ENCODE data around the gene KRTAP1-4.

The KRTAP1-4 gene

DNA sequence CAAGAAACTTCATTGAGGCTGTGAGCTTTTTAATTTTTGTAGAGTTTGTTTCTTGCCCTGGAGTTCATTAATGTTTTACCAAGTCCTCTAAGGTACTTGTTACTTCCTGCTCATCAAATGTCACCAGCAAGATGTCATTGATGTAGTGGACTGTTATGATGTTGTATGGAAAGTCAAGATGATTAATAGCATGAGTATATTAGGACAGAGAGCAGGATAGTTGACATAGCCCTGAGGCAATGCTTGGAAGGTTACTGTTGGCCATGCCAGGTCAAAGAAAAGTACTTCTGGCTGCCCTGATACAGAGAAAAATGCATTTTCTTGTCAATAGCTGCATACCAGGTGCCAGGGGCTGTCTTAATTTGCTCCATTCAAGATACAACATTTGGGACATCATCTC lies 9.7 kb downstream of the KRTAP1-4 start:
- ATAC-seq: no peak
- Mint-ChIP-seq H3K27ac (no peak overlapping the region), H3K4me3 (no peak overlapping the region), H3K9me3 (peaks cover 5% of the 10 kb centered on the region), H3K36me3 (no peaks in the 10 kb centered on the region), H3K27me3 (peaks cover 8% of the 10 kb centered on the region), H3K4me1 (no peaks in the 10 kb centered on the region)

DNA sequence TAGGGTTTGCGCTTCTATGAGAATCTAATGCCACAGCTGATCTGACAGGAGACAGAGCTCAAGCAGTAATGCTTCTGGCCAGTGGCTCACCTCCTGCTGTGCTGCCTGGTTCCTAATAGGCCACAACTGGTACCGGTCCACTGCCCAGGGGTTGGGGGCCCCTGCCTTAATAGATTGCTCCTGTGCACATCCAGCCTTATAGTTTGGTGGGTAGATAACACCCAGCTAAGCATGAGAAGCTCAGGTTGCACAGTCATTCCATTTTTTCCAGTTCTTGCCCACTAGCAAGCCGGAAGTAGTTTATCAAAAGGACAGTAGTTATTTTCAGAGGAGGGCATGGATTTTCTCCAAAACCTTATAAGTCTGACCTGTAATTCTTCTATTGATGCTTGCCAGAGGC lies 10.6 kb downstream of the KRTAP1-4 start:
- no peak overlapping the region for H3K4me3 Mint-ChIP-seq
- H3K36me3 Mint-ChIP-seq: no peaks in the 10 kb centered on the region

DNA sequence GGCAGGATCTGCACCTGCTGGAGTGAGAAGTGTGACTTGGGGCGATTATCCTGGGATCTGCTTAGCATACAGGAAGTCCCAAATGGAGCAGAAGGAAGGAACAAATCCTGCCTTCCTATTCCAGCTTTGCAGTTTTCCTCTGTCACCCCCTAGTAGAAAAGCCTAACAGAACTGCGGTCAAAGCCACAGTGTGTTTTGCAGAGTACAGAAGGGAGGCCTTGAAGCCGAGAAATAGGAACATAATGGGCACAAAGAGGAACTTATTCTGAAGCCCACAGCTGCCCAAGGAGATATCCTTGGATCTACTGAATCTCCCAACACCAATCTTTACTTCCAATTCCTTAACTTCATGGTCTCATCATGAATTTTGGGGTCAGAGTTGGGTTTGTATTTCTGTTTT lies 11.5 kb downstream of the KRTAP1-4 start:
- ATAC-seq: no peak
- Mint-ChIP-seq H3K9me3 (peaks cover 5% of the 10 kb centered on the region), H3K27me3 (no peaks in the 10 kb centered on the region), H3K4me3 (no peak overlapping the region), H3K4me1 (no peaks in the 10 kb centered on the region), H3K27ac (no peak overlapping the region), H3K36me3 (no peaks in the 10 kb centered on the region)

More for the DNA sequence above, 10.6 kb downstream of the KRTAP1-4 start:
- Mint-ChIP-seq H3K9me3 (peaks cover 5% of the 10 kb centered on the region), H3K27me3 (no peaks in the 10 kb centered on the region), H3K27ac (no peak overlapping the region), H3K4me1 (no peaks in the 10 kb centered on the region)
- no peak for ATAC-seq

DNA sequence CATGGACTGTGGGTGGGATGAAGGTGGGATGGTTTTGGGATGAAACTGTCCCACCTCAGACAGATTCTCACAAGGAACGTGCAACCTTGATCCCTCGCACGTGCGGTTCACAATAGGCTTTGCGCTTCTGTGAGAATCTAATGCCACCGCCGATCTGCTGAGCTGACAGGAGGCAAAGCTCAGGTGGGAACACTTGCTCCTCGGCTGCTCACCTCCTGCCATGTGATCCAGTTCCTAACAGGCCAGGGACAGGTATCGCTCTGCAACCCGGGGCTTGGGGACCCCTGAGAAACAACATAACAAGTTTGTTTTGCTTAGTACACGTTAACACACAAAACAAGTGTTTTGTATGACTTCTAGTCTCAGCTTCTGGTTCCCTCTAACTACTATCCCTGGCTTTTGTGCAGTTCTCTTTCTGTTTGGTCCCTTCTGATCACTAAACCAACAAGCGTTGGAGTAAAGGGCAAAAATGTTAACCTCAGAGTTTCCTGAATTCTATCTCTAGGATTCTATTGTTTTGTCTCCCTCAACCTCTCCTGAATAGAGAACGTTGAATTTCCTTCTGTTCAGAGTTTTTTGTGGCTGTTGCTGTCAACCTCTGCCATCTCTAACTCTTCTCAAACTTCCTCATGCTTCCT lies 13.3 kb downstream of the KRTAP1-4 start:
- Mint-ChIP-seq H3K27me3 (no peaks in the 10 kb centered on the region), H3K9me3 (peaks cover 5% of the 10 kb centered on the region), H3K4me1 (no peaks in the 10 kb centered on the region), H3K36me3 (no peaks in the 10 kb centered on the region), H3K27ac (no peak overlapping the region), H3K4me3 (no peak overlapping the region)
- ATAC-seq: no peak

DNA sequence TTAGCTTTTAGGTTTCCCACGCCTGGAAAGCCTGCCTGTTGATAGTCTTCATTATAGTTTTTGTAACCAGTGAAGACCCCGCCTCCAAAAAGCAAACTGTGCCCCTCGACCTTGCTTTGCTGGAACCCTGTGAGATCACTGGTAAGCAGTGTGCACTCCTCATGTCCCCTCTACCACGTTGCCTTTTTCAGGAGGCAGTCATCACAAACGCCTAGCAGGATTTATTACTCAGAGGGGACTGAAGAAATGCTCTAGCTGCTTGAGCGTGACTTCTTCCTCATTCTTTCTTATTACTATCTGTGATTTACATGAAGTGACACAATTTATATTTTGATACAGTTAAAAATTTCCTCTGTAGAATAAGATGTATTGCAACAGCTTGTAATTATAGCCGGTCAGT lies 14.5 kb downstream of the KRTAP1-4 start:
- Mint-ChIP-seq H3K4me3 (no peak overlapping the region), H3K36me3 (no peaks in the 10 kb centered on the region)
- ATAC-seq: no peak

DNA sequence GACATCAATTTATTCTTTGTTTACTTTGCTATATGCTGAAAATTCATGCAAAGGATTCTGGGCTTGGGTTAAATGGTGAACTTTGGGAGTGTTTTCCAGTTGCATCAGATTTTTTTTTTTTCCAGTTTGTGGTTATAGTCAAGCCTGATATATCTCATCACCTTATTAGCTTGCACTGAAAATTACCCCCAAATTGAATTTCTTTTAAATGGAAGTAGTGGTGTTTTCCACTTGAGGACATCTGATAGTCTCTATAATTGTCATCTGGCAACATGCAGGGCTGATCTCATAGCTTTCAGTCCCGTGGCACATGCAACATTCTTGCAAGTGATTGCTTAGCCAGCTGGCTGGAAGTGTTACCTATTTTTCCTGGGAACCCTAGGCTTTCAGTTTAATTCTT lies 16.4 kb downstream of the KRTAP1-4 start:
- no peaks in the 10 kb centered on the region for H3K27me3 Mint-ChIP-seq
- no peaks in the 10 kb centered on the region for H3K4me1 Mint-ChIP-seq

More for the DNA sequence above, 14.5 kb downstream of the KRTAP1-4 start:
- no peak overlapping the region for H3K27ac Mint-ChIP-seq
- H3K27me3 Mint-ChIP-seq: no peaks in the 10 kb centered on the region
- no peaks in the 10 kb centered on the region for H3K9me3 Mint-ChIP-seq
- no peaks in the 10 kb centered on the region for H3K4me1 Mint-ChIP-seq

DNA sequence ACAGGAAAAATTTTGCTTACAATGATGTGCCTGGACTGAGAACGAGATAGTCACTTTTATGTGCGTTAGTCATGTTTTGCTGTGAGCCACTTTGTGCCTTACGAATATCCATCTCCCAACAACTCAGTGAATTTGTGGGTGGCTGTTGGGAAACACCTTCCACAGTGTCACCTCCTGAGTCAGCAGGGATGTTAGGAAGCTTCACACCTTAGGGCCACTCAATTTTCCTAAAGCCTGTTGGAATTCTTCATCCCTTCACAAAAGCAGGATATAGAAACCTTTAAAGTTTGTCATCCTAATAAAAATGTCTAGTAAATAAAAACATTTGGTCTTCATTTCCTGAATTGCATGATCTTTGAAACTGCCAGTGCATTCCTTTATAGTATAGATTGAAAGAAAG lies 16.8 kb downstream of the KRTAP1-4 start:
- H3K9me3 Mint-ChIP-seq: no peaks in the 10 kb centered on the region
- no peaks in the 10 kb centered on the region for H3K36me3 Mint-ChIP-seq
- ATAC-seq: no peak
- H3K27ac Mint-ChIP-seq: no peak overlapping the region
- H3K27me3 Mint-ChIP-seq: no peaks in the 10 kb centered on the region
- H3K4me1 Mint-ChIP-seq: no peaks in the 10 kb centered on the region
- no peak overlapping the region for H3K4me3 Mint-ChIP-seq

More for the DNA sequence above, 16.4 kb downstream of the KRTAP1-4 start:
- no peak for ATAC-seq
- Mint-ChIP-seq H3K9me3 (no peaks in the 10 kb centered on the region), H3K4me3 (no peak overlapping the region), H3K27ac (no peak overlapping the region), H3K36me3 (no peaks in the 10 kb centered on the region)

DNA sequence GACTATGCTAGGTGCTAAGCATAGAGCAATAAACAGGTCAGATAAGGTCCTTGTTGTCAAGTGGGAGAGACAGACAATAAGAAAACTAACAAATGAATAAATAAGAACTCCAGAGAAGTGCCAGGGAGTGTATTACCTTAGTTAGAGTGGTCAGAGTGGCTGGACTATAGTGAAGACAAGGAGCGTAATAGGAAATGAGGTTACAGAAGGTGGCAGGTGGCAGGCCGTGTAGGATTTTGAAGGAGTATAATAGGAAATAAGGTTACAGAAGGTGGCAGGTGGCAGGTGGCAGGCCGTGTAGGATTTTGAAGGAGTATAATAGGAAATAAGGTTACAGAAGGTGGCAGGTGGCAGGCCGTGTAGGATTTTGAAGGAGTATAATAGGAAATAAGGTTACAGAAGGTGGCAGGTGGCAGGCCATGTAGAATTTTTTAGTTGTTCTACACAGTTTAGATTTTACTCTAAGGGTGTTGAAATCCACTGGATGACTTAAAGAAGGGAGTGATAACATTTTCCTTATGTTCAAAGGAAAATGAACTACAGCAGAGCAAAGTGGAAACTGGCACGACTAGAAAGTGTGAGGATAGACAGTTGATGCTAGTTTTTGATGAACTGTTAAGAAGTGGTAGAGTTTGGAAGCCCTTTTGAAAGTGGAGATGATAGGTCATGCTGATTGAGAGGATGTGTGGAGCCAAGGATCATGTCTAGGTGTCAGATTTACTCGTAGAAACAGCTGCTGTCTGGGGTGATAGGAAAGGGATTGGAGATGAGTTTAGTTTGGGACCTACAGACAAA lies 17.5 kb downstream of the KRTAP1-4 start:
- ATAC-seq: no peak
- H3K27ac Mint-ChIP-seq: no peak overlapping the region
- H3K36me3 Mint-ChIP-seq: no peaks in the 10 kb centered on the region
- H3K4me3 Mint-ChIP-seq: no peak overlapping the region
- H3K27me3 Mint-ChIP-seq: no peaks in the 10 kb centered on the region
- H3K9me3 Mint-ChIP-seq: no peaks in the 10 kb centered on the region
- H3K4me1 Mint-ChIP-seq: no peaks in the 10 kb centered on the region

DNA sequence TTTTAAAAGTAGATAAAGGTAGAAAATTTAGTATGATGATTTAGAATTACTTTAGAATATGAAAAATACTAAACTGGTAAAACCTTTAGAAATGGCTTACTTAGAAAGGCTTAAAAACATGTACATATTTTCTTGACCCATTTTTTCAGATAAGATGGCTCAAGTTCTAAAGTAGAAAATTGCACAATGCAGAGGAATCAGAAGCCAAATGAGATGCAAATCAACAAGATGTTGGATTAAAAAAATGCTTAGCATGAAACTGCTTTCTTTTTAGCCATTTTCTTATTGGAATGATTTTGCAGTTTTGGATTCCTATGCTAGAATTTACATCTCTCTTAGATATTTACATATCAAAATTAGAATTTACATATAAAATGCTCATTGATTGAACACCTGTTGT lies 19.6 kb downstream of the KRTAP1-4 start:
- no peaks in the 10 kb centered on the region for H3K4me1 Mint-ChIP-seq
- no peak overlapping the region for H3K4me3 Mint-ChIP-seq
- no peaks in the 10 kb centered on the region for H3K36me3 Mint-ChIP-seq
- H3K27ac Mint-ChIP-seq: no peak overlapping the region
- ATAC-seq: no peak
- H3K9me3 Mint-ChIP-seq: no peaks in the 10 kb centered on the region
- no peaks in the 10 kb centered on the region for H3K27me3 Mint-ChIP-seq

DNA sequence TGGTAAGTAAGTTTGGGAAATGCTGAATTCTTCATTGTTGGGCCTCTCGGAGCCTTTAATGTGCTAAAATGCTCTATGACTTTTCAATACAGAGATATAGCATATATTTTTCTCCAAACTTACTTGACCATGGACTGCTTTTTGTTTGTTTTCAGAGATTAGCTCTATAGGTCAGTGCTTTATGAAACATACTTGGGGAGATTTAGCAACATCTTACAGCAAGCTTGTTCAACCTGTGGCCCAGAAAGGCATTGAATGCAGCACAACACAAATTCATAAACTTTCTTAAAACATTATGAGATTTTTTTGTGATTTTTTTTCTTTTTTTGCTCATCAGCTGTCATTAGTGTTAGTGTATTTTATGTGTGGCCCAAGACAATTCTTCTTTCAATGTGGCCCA lies 20.1 kb downstream of the KRTAP1-4 start:
- Mint-ChIP-seq H3K4me1 (no peaks in the 10 kb centered on the region), H3K27me3 (no peaks in the 10 kb centered on the region), H3K27ac (no peak overlapping the region), H3K36me3 (no peaks in the 10 kb centered on the region), H3K4me3 (no peak overlapping the region), H3K9me3 (no peaks in the 10 kb centered on the region)
- no peak for ATAC-seq

DNA sequence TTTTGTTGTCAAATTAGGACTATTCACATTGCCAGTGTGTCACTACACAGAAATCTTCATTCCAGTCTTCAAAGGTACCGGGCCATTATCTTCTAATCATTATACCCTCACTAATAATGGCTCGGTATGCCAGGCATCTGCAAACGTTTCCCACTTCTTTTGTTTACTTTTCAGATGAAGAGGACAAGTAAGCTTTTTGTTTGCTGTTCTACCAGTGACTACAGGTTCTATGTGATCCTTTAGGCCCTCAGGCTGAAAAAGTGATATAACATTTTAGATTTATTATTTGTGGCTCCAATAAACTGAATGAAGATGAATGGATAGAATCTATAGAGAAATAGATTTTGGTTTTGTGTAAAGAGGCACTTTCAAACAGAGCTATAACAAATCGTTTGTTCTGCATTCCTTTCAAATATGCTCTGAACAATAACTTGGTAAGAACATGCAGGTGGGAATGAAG lies 20.7 kb downstream of the KRTAP1-4 start:
- Mint-ChIP-seq H3K4me1 (no peaks in the 10 kb centered on the region), H3K27ac (no peak overlapping the region), H3K27me3 (no peaks in the 10 kb centered on the region), H3K4me3 (no peak overlapping the region), H3K36me3 (no peaks in the 10 kb centered on the region), H3K9me3 (no peaks in the 10 kb centered on the region)
- ATAC-seq: no peak

DNA sequence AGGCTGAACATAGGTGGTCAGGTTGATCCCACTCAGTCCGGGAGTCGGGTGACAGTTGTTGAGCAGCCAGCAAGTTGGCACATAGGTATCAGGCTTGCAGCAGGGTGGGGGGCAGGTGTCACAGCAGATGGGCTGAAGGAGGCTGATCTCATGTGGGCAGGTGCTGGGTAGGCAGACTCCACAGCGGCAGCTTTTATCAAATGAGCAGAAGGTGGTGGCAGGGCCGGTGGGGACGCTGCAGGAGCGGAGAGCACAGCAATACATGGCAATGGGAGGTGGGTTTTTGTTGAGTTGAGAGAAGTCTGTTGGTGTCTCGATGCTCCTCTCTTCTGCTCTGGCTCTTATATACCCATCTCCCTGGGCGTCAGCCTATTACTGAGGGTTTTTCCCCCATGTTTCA lies 21.2 kb downstream of the KRTAP1-4 start, which contains the start of gene KRTAP3-1:
KRTAP3-1 (minus strand) TSS at position 318 of the 400 bp plus-strand sequence; CDS start at position 264, 54 bp downstream.
- Mint-ChIP-seq H3K4me1 (no peaks in the 10 kb centered on the region), H3K27ac (no peak within 1 kb of the TSS), H3K36me3 (no peaks in the 10 kb centered on the region), H3K9me3 (no peaks in the 10 kb centered on the region), H3K27me3 (no peaks in the 10 kb centered on the region), H3K4me3 (no peak within 1 kb of the TSS)
- peak; percentile 6 for ATAC-seq

DNA sequence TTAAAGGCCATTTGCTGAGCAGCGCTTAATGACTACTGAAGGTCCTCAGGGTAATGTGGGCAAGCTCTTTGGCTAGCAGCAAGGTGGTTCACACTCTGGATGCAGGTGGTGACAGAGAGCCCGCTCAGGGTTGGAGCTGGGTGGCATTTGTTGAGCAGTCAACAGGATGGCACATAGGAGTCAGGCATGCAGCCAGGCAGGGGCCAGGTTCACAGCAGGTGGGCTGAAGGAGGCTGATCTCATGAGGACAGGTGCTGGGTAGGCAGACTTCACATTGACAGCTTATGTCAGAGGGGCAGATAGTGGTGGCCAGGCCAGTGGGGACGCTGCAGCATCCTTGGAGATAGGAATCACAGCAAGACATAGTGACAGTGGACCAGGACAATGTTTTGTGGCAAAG lies 25.6 kb downstream of the KRTAP1-4 start:
- peaks cover 20% of the 10 kb centered on the region for H3K27me3 Mint-ChIP-seq
- no peak for ATAC-seq
- H3K9me3 Mint-ChIP-seq: no peaks in the 10 kb centered on the region
- no peak overlapping the region for H3K27ac Mint-ChIP-seq
- no peaks in the 10 kb centered on the region for H3K36me3 Mint-ChIP-seq
- no peaks in the 10 kb centered on the region for H3K4me1 Mint-ChIP-seq
- no peak overlapping the region for H3K4me3 Mint-ChIP-seq

DNA sequence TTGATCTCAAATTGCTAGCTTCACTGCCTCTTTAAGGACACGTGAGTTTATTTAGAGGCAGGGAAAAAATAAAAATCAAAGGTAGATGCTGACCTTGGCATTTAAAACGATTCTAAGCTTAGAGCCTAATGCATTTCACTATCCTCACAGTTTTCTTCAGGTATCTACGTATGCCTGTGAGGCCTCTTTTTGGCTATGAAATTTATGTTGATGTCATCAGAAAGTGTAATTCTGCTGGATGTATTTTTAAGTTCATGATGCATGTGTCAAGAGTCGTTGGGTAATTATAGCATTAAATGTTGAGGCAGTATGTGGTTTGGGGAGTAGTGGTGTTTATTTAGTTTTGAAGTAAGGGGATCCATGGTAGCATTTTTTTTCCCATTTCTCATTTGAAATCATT lies 26.1 kb downstream of the KRTAP1-4 start:
- Mint-ChIP-seq H3K27ac (no peak overlapping the region), H3K4me3 (no peak overlapping the region), H3K4me1 (no peaks in the 10 kb centered on the region), H3K27me3 (peaks cover 25% of the 10 kb centered on the region), H3K36me3 (no peaks in the 10 kb centered on the region), H3K9me3 (no peaks in the 10 kb centered on the region)
- no peak for ATAC-seq

DNA sequence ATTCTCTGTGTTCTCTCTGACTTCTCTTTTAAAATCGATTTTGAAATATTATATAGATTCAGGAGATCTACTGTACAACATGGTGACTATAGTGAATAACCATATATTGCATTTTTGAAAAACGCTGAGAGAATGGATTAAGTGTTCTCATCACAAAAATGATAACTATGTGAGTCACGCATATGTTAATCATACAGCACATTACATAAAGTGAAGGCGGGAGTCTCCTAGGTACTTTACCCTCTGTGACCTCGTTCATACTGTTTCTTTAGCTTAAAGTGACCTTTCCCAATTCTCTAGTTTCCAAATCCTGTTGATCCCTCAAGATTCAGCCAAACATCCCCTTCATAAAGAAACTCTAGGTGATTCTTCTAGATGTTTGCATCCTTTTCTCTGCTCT lies 27.2 kb downstream of the KRTAP1-4 start:
- Mint-ChIP-seq H3K36me3 (no peaks in the 10 kb centered on the region), H3K4me3 (no peak overlapping the region)
- ATAC-seq: no peak

DNA sequence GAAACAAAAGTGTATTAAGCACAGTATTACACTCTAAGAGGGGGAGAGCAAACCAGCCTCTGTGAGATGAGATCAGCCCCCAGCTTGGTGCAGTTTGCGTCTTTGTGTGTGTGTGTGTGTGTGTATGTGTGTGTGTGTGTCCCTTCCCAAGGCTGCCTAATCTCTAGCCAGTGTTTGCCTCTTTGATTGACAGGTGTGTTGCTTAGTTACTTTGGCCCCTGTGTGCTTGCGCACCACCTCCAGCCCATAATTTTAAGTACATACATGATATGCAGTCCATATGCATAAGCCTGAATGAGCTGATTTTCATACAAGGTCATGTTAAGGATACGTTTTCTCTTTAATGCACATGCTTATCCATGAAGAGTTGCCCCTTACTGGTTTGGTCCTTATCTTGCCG lies 28.2 kb downstream of the KRTAP1-4 start:
- no peaks in the 10 kb centered on the region for H3K9me3 Mint-ChIP-seq
- H3K27ac Mint-ChIP-seq: no peak overlapping the region
- H3K4me1 Mint-ChIP-seq: no peaks in the 10 kb centered on the region
- peaks cover 35% of the 10 kb centered on the region for H3K27me3 Mint-ChIP-seq
- H3K36me3 Mint-ChIP-seq: no peaks in the 10 kb centered on the region
- no peak overlapping the region for H3K4me3 Mint-ChIP-seq
- no peak for ATAC-seq

More for the DNA sequence above, 27.2 kb downstream of the KRTAP1-4 start:
- Mint-ChIP-seq H3K27me3 (peaks cover 31% of the 10 kb centered on the region), H3K9me3 (no peaks in the 10 kb centered on the region), H3K4me1 (no peaks in the 10 kb centered on the region), H3K27ac (no peak overlapping the region)

Data from stimulated activated memory B cell treated with anti-CD40 and anti-IgM and Interleukin-4, amounts not matched to agents 10 μg/mL and 1 μg/mL and 100 μg/mL, for 72 hours (primary cell).